Caco-2 (cell line): ENCODE results near the gene TNF. TPM values are rescaled to one million over a fixed set of nuclear protein-coding genes. Genes with fewer than 3 reads are reported as not detected.

Source experiments
- BruUV-seq: library from RNA; stranded (reverse); fragments of 400-500 nt; replicated peaks from 2 replicates; lab custom pipeline; 2021; lab: Mats Ljungman, UMichigan
- CTCF ChIA-PET: fragments of 300-600 bp; sonication (Branson Sonifier 250); formaldehyde crosslinking; loops from one replicate; lab custom pipeline; 2022; ENCODE audit warnings: antibody characterized with exemption; lab: Charles Lee
- POLR2A ChIA-PET: fragments of 300-600 bp; sonication (Branson Sonifier 250); formaldehyde crosslinking; loops from one replicate; lab custom pipeline; 2022; ENCODE audit warnings: antibody characterized with exemption; lab: Charles Lee
- DNase-seq, 2 experiments: peaks; one replicate each; pipeline versions ENCODE4 v3.0.0 to v3.0.0-alpha.2; 2020 to 2022
- H3K27me3 ChIP-seq: replicated peaks from 2 replicates; pipeline ENCODE4 v1.6.0; 2011; ENCODE audit warnings: low read length; ENCODE audit not compliant: control insufficient read depth, insufficient read depth
- H3K36me3 ChIP-seq: 2 replicates; pipeline ENCODE4 v1.5.1; 2011; ENCODE audit warnings: low read length; ENCODE audit not compliant: control insufficient read depth, insufficient read depth
- H3K4me1 ChIP-seq: fragments of 250-450 bp; sonication (Bioruptor Pico); 2 replicates; pipeline ENCODE4 v1.5.1; 2020; ENCODE audit warnings: mild to moderate bottlenecking
- H3K4me3 ChIP-seq: 2 replicates; pipeline ENCODE4 v1.5.1; 2011; ENCODE audit warnings: low read depth, mild to moderate bottlenecking, control low read depth, low read length
- H3K9me3 ChIP-seq: fragments of 250-450 bp; sonication (Bioruptor Pico); 2 replicates; pipeline ENCODE4 v1.5.1; 2020; ENCODE audit warnings: mild to moderate bottlenecking, moderate library complexity
- H3K27ac Mint-ChIP-seq: one replicate; pipeline ENCODE4 v1.8.0; 2022; ENCODE audit warnings: mixed read lengths; ENCODE audit not compliant: unreplicated experiment
- H3K27me3 Mint-ChIP-seq: one replicate; pipeline ENCODE4 v1.8.0; 2022; ENCODE audit warnings: mixed read lengths; ENCODE audit not compliant: insufficient read depth, unreplicated experiment
- H3K36me3 Mint-ChIP-seq: one replicate; pipeline ENCODE4 v1.8.0; 2022; ENCODE audit warnings: mild to moderate bottlenecking, mixed read lengths; ENCODE audit not compliant: insufficient read depth, unreplicated experiment
- H3K4me1 Mint-ChIP-seq: one replicate; pipeline ENCODE4 v1.8.0; 2022; ENCODE audit warnings: low read depth, mixed read lengths; ENCODE audit not compliant: unreplicated experiment
- H3K4me3 Mint-ChIP-seq: one replicate; pipeline ENCODE4 v1.8.0; 2022; ENCODE audit warnings: mild to moderate bottlenecking, moderate library complexity, mixed read lengths; ENCODE audit not compliant: unreplicated experiment
- H3K9me3 Mint-ChIP-seq: one replicate; pipeline ENCODE4 v1.8.0; 2022; ENCODE audit warnings: mixed read lengths; ENCODE audit not compliant: unreplicated experiment
- intact Hi-C: fragments of 100-400 bp; cut with micrococcal nuclease; formaldehyde crosslinking; loops from one replicate; pipeline ENCODE4 v1.10.0; 2022; ENCODE audit not compliant: unreplicated experiment
- total RNA-seq: library from RNA; stranded (reverse); gene quantifications from 2 replicates; pipeline ENCODE4 v1.2.3, GENCODE V29; 2022
- TF ChIP-seq, protein P1 (sequence below), 2 experiments: fragments of 200-600 bp in 1 of 2; IDR thresholded peaks; 1 replicate in 1 of 2; 2 replicates in 1 of 2; pipeline versions ENCODE4 v1.5.1 to v1.8.0; 2011 to 2022; ENCODE audit warnings: antibody characterized with exemption in 1 of 2, control low read depth in 1 of 2, inconsistent platforms in 1 of 2, low read depth in 1 of 2, low read length in 1 of 2, mild to moderate bottlenecking in 1 of 2, moderate library complexity in 1 of 2; ENCODE audit not compliant: insufficient read depth in 1 of 2, severe bottlenecking in 1 of 2, unreplicated experiment in 1 of 2

The TNF gene
- total RNA-seq, 1 experiment from 2014 or later = not detected

DNA sequence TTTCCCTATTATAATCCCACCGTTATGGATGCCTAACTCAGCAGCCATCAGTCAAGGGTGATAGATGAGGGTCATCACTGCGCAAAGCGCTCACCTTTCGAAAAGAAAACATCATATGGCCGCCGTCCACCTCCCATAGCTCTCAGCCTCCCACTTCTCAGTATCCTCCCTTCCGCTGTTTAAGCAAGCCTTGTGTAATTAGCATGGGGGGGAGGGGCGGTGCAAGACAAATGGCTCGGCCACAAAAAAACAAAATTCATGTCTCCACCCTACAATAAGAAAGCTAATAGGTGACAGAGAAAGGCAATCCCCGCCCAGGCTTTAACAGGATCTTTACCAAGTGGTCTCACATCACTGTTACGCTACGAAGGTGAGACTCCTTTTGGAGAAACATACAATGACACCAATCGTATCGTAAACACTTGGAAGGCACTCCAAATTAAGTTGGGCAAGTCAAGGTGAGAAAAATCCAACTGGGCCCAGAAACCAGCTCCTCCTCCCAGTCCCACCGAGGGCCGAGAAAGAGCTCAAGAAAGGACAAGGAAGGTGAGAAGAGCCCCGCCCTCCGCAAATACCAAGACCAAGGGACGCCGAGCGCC is 34.2 kb upstream of the TNF start:
- H3K27ac Mint-ChIP-seq = peak overlapping the region; percentile 91
- TF ChIP-seq, protein P1, sequence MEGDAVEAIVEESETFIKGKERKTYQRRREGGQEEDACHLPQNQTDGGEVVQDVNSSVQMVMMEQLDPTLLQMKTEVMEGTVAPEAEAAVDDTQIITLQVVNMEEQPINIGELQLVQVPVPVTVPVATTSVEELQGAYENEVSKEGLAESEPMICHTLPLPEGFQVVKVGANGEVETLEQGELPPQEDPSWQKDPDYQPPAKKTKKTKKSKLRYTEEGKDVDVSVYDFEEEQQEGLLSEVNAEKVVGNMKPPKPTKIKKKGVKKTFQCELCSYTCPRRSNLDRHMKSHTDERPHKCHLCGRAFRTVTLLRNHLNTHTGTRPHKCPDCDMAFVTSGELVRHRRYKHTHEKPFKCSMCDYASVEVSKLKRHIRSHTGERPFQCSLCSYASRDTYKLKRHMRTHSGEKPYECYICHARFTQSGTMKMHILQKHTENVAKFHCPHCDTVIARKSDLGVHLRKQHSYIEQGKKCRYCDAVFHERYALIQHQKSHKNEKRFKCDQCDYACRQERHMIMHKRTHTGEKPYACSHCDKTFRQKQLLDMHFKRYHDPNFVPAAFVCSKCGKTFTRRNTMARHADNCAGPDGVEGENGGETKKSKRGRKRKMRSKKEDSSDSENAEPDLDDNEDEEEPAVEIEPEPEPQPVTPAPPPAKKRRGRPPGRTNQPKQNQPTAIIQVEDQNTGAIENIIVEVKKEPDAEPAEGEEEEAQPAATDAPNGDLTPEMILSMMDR (IDR thresholded peaks at IDR 0.05; ENCODE audit: insufficient read depth in 1 of 2, low read depth in 1 of 2, low read length in 1 of 2, severe bottlenecking in 1 of 2, unreplicated experiment in 1 of 2) = no peak
- DNase-seq = peak in 1 of 2 experiments; percentile 46
- H3K4me1 Mint-ChIP-seq = peaks cover 16% of the 10 kb centered on the region
- intact Hi-C loops = no loop called here
- peaks cover 66% of the 10 kb centered on the region for H3K36me3 Mint-ChIP-seq
- peaks cover 4% of the 10 kb centered on the region for H3K36me3 ChIP-seq
- H3K9me3 Mint-ChIP-seq = no peaks in the 10 kb centered on the region
- H3K4me1 ChIP-seq = no peaks in the 10 kb centered on the region; the same call in 1 of the 2 replicates
- no peaks in the 10 kb centered on the region for H3K27me3 Mint-ChIP-seq
- ChIA-PET CTCF (interaction anchor here (1.4 to 2.4 kb wide), 2 partner anchors 57 to 63 kb away, joined by 3 to 6 read pairs; no protein-coding TSS in a partner anchor), POLR2A (interaction anchor here (0.8 to 1.8 kb wide), 13 partner anchors 10 to 383 kb away, joined by 3 to 13 read pairs (median 5); partner anchors contain the start of genes APOM, C6orf47, GPANK1 and LSM2)
- peak overlapping the region; percentile 67 for H3K4me3 ChIP-seq
- TSS peak; percentile 63 for BruUV-seq
- no peaks in the 10 kb centered on the region for H3K27me3 ChIP-seq
- no peaks in the 10 kb centered on the region for H3K9me3 ChIP-seq
- H3K4me3 Mint-ChIP-seq = peak overlapping the region; percentile 73

- no peaks in the 10 kb centered on the region; the same call in 1 of the 2 replicates for H3K4me1 ChIP-seq
- Mint-ChIP-seq H3K27me3 (no peaks in the 10 kb centered on the region), H3K9me3 (no peaks in the 10 kb centered on the region), H3K4me1 (peaks cover 23% of the 10 kb centered on the region), H3K36me3 (peaks cover 59% of the 10 kb centered on the region), H3K4me3 (peak within 1 kb of the TSS; percentile 73), H3K27ac (peak within 1 kb of the TSS; percentile 91)
- intact Hi-C loops = no loop called here
- no peaks in the 10 kb centered on the region for H3K9me3 ChIP-seq
- H3K4me3 ChIP-seq = peak within 1 kb of the TSS; percentile 67
- DNase-seq = peak; percentile 94 to 96
- POLR2A ChIA-PET = interaction anchor here (0.6 to 1.8 kb wide), 15 partner anchors 8 to 384 kb away, joined by 3 to 13 read pairs (median 5); partner anchors contain the start of genes APOM, C6orf47, CLIC1 and GPANK1
- H3K27me3 ChIP-seq = no peaks in the 10 kb centered on the region
- H3K36me3 ChIP-seq = 0 out of 2 replicates have a peak, but pooled peaks cover 1% of the 10 kb centered on the region
- BruUV-seq = no TSS peak
- TF ChIP-seq, protein P1 (IDR thresholded peaks at IDR 0.05; ENCODE audit: insufficient read depth in 1 of 2, low read depth in 1 of 2, low read length in 1 of 2, severe bottlenecking in 1 of 2, unreplicated experiment in 1 of 2) = no peak
- CTCF ChIA-PET = interaction anchor here (0.6 to 2.4 kb wide), 4 partner anchors 9 to 1658 kb away, joined by 3 to 6 read pairs (median 4); no protein-coding TSS in a partner anchor
Measured at GRCh38 chr6:31541658-31542521, 33.5 kb upstream of the TNF start, which contains the start of gene DDX39B. Gene DDX39B (minus strand): TSS chr6:31542003. CDS start chr6:31540532, 1,471 bp downstream.

DNA sequence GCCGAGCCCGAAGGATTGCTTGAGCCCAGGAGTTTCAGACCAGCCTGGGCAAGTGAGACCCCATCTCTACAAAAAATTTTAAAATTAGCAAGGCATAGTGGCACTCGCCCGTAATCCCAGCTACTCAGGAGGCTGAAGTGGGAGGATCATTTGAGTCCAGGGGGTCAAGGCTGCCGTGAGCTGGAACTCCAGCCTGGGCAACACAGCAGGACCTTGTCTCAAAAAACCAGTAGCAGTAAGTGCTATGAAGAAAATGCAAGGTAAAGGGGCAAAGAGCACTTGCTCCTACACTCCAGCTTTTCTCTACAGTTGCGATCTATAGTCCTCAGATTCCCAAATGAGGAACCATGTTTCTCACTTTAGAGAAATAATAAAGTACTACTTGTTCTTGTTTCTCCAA is 31.7 kb upstream of the TNF start:
- 0 out of 2 replicates have a peak, but pooled peaks cover 1% of the 10 kb centered on the region for H3K36me3 ChIP-seq
- peaks cover 43% of the 10 kb centered on the region for H3K36me3 Mint-ChIP-seq
- H3K4me3 ChIP-seq = no peak overlapping the region
- ChIA-PET CTCF (no interaction called here), POLR2A (no interaction called here)
- no peaks in the 10 kb centered on the region for H3K9me3 Mint-ChIP-seq
- intact Hi-C loops = no loop called here
- H3K27me3 ChIP-seq = no peaks in the 10 kb centered on the region
- H3K4me3 Mint-ChIP-seq = no peak overlapping the region
- peaks cover 28% of the 10 kb centered on the region for H3K4me1 Mint-ChIP-seq
- no peaks in the 10 kb centered on the region for H3K9me3 ChIP-seq
- H3K27me3 Mint-ChIP-seq = no peaks in the 10 kb centered on the region
- no peak for DNase-seq
- H3K27ac Mint-ChIP-seq = no peak overlapping the region
- TF ChIP-seq, protein P1 (IDR thresholded peaks at IDR 0.05; ENCODE audit: insufficient read depth in 1 of 2, low read depth in 1 of 2, low read length in 1 of 2, severe bottlenecking in 1 of 2, unreplicated experiment in 1 of 2) = no peak
- BruUV-seq = no TSS peak
- H3K4me1 ChIP-seq = peaks cover 6% of the 10 kb centered on the region
